HFF-Myc (cell line): ENCODE results near the gene SNTG2.
"Not testable (repeated sequence)": the region's sequence is repeated elsewhere in the genome, so short reads cannot be mapped to it uniquely, and the experiment has no call there.

Experiments used
- DNase-seq: peaks from one replicate; pipeline ENCODE4 v3.0.0-alpha.2; 2011; ENCODE audit warnings: low read depth; ENCODE audit errors: extremely low read depth
- H3K4me3 ChIP-seq: replicated peaks from 2 replicates; pipeline ENCODE4 v1.5.1; 2011; ENCODE audit warnings: low read depth, mild to moderate bottlenecking, control low read depth, low read length
- CTCF ChIP-seq: IDR thresholded peaks from 2 replicates; pipeline ENCODE4 v1.5.1; 2012; ENCODE audit warnings: mild to moderate bottlenecking, low read depth, low read length, control low read depth; ENCODE audit errors: missing control alignments

The SNTG2 gene

GRCh38 chr2:1377473-1377872, 426.8 kb downstream of the SNTG2 start:
- no peak for TF ChIP-seq CTCF
- DNase-seq: no peak

GRCh38 chr2:1378456-1379150, 428.0 kb downstream of the SNTG2 start:
- TF ChIP-seq CTCF: no peak
- no peak for DNase-seq
- no peak overlapping the region for H3K4me3 ChIP-seq

More at GRCh38 chr2:1377473-1377872, 426.8 kb downstream of the SNTG2 start:
- no peak overlapping the region for H3K4me3 ChIP-seq

- no peak overlapping the region for H3K4me3 ChIP-seq
- no peak for DNase-seq
- no peak for TF ChIP-seq CTCF
Measured at GRCh38 chr2:1381644-1382043, 431.0 kb downstream of the SNTG2 start.

- H3K4me3 ChIP-seq, DNase-seq: not testable (repeated sequence)
Measured at GRCh38 chr2:1387954-1388725, 437.5 kb downstream of the SNTG2 start.

- DNase-seq, H3K4me3 ChIP-seq: not testable (repeated sequence)
Measured at GRCh38 chr2:1390118-1390517, 439.5 kb downstream of the SNTG2 start.

- H3K4me3 ChIP-seq: no peak overlapping the region
- no peak for TF ChIP-seq CTCF
- no peak for DNase-seq
Measured at GRCh38 chr2:1393321-1393720, 442.7 kb downstream of the SNTG2 start.

GRCh38 chr2:1394709-1395408, 444.2 kb downstream of the SNTG2 start:
- no peak for DNase-seq
- no peak overlapping the region for H3K4me3 ChIP-seq
- no peak for TF ChIP-seq CTCF
